GM18505 (cell line): ENCODE data around the gene UBASH3A.

Experiments used
- ATAC-seq: cut with Tn5 transposase; IDR thresholded peaks from one replicate; pipeline ENCODE4 v1.9.1; 2021; ENCODE audit not compliant: unreplicated experiment
- POLR2A ChIP-seq: IDR thresholded peaks from 4 replicates; pipeline ENCODE4 v1.6.1; 2011; ENCODE audit warnings: borderline replicate concordance; ENCODE audit not compliant: insufficient read depth, insufficient read length; ENCODE audit errors: extremely low read depth

The UBASH3A gene

DNA sequence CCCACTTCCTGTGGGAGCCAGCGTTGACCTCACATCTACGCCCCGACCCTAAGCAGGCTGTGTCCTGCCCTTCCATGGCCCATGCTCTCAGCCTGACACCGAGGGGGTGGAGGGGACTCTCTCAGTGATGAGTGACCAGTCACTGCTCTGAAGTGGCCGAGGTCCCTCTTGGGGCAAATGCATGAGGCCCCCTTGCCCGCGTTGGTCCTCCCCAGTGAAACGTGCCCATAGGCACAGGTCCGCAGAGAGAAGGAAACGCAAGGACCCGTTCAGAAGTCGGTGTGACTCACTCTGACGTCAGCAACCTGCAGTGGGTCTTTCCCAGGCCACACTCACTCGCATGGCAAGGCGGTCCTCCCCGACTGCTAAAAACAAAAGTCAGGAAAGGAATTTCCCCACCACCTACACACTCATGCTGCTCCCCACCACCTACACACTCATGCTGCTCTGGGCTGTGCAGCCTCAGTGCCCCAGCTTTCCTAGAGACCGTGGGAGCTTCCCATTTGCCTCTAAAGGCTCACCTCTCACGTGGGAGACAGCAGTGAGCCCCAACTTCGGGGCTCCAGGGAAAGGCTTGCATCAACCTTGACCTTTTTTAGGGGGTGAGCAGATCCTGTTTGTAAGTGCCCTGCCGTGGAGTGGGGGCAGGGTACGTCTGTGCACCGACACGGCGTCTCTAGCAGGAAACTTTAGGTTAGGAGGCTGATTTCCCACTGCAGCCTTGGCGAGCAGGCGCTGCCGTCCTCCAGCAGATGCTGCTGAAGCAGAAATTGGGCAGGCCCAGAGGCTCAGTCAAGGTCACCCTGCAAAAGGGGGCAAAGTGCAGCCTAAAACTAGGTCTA lies 11.4 kb downstream of the UBASH3A start:
- ATAC-seq = peak; percentile 68
- TF ChIP-seq POLR2A = peak; percentile 25

DNA sequence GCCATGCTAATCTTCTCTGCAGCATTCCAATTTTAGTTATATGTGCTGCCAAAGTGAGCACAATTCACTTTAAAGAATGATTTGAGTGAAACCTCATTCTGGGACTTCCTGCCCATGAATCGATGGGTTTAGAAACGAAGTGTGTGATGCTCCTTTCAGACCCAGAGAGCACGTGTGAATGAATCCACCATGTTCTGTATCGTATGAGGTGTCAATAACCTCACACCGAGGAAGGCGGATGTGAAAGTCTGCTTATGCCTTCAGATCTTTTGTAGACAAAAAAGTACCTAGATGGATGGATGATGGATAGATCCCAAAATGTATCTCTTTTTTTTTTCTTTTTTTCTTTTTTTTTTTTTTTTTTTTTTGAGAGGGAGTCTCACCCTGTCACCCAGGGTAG lies 13.8 kb downstream of the UBASH3A start:
- TF ChIP-seq POLR2A = no peak
- no peak for ATAC-seq

DNA sequence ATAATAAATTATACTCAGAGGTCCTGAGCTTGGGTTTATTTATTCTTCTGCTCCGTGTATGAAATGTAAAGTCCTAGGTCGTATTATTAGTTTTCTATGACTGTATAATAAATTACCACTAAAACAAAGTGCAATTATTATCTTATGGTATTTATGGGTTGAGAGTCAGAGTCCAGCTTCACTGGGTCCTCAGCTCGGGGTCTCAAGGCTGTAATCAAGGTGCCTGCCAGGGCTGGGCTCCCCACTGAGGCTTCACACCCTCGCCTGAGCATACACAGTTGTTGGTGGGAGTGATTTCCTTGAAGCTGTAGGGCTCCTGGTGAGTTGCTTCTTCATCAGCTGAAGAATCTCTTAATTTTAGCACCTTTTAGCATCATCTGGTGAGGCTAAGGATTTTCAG lies 15.2 kb downstream of the UBASH3A start:
- ATAC-seq = no peak
- no peak for TF ChIP-seq POLR2A

DNA sequence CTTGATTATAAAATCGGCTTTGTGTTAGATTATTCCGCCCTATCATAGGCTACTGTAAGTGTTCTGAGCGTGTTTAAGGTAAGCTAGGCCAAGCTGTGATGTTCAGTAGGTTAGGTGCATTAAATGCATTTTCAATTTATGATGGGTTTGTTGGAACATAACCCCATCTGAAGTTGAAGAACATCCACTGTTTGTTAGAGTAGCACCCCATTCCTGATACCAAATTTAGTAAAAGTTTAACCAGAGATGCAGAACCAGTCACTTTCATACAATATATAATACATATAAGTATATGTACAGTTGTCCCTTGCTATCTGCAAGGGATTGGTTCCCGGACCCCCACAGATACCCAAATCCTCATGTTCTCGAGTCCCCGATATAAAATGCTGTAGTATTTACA lies 16.1 kb downstream of the UBASH3A start:
- ATAC-seq = no peak

DNA sequence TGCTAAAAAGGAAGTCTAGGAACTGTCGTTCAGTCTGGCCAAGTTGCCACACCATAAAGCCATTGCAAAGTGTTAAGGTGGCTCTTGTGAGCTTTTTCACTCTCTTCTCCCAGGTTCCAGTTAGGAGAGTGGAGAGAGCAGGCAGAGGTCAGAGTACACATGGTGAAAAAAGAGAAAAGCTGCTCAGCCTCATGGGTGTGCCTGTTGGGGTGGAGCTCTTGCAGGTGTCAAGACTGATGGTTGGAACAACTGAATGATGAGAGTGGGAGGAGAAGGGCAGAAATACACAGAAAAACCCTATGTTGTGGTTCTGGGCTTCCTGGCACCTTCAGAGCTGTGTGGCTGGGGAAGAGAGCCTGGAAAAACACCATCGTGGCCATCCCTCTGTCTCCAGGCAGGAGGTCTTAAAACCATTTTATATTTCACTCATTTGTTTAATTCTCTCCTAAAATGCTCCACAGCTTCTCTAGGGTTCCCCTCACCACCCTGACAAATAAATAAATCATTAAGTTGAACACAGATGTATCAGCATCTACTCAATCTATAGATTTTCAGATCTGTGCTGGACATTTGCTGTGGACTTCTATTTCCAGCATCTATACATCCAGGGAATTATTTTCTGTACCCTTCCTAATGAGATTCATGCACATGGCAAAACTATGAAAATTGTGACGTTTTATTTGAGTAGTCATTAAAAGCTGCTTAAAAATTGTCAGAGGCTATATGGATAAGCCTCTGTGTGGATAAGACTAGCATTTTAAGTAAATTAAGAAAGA lies 17.5 kb downstream of the UBASH3A start:
- no peak for ATAC-seq
- no peak for TF ChIP-seq POLR2A

More for the DNA sequence above, 16.1 kb downstream of the UBASH3A start:
- TF ChIP-seq POLR2A = no peak

DNA sequence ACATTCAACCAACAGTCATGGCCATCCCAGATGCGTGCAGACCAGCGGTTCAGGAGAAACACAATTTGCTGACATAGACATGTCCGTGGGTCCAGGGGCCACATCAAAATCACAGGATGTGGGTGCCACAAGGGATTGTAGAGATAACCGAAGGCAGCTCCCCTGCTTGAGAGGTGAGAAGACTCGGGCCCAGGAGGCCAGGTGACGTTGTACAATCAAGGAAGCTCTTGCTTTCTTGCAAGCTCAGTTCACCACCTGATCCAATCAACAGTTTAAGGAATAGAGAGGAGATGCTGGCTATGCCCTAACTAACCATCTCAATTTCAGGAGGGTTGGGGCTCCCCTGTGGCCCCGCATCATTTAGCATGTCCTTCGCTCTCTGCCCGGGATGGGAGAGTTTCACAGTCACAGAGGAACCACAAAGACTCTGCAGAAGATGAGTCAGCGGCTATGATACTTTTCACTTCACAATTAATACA lies 19.5 kb downstream of the UBASH3A start:
- ATAC-seq = peak; percentile 52
- no peak for TF ChIP-seq POLR2A

DNA sequence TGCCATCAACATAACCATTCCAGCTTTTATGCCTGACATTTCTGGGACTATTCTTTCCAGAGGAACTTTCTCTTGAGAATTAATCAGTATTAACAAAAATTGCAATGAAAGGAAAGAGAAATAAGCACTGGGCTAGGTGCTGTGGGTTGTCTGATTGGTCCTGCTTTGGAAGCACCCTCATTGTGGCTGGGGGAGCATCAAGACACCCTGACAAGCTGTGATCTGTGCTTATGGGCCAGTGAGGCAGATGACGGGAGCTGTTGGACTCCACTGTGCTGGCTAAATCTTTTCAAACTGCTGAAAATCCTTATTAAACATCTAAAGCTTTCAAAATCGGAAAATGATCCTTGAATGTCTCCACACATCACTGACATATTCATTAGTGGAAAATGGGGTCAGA lies 20.0 kb downstream of the UBASH3A start:
- ATAC-seq = no peak
- no peak for TF ChIP-seq POLR2A

DNA sequence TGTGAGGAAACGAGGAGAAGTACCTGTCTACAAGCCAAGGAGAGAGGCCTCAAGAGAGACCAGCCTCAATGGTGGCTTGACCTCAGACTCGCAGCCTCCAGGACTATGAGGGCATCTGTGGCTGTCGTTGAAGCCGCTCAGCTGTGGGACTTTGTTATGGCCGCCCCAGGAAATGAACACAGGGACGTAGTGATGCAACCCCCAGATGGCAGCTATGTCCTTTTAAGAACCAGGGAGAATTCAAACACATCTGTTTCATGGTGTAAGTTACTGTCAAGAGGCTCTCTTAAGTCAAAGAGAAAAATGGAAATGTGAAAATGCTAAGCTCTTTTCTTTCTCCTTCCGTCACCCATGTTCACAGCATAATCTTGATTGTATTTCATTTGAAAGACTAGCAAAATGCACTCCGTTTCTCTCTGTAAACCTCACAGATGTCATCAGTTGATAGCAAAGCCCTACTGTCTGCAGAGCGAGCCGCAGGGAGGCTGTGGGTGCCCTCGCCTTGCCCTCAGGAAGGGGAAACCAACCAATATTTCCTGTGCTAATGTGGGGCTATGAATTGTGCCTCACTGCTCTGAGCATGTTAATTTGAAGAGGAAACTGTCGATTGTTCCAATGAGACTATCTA lies 21.3 kb downstream of the UBASH3A start:
- ATAC-seq = peak; percentile 45
- no peak for TF ChIP-seq POLR2A

DNA sequence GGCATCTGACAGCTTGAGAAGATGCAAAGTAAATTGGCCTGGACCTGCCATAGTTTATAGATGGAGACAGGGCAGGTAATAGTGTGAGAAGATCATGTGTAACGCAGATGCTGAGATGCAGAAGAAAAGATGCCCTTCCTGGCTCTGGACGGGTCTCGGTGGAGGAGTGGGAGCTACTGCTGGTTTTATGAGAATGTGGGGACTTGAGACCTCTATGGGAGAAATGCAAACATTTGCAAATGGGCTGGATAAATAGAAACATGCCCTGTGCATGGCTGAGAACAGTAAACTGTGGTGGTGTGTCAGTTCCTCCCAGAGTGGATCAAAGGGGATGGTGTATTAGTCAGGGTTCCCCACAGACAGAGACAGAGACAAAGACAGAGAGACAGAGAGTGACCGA lies 21.9 kb downstream of the UBASH3A start:
- TF ChIP-seq POLR2A = peak; percentile 30
- ATAC-seq = peak; percentile 30

DNA sequence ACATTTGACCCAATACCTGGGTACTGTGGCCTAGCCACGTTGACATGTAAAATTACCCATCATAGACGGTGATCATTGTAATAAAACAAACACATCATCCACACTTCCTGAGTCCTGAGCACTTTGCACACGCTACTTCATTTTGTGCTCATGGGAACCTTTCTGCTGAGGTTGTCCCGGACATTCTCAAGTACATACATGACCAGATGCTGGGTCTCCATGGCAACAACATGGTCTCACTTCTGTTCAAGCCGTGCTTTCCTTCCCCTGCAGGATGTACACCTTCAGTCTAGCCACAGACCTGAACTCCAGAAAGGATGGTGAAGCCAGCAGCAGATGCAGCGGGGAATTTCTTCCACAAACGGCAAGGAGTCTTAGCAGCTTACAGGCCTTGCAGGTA lies 22.7 kb downstream of the UBASH3A start:
- TF ChIP-seq POLR2A = no peak
- no peak for ATAC-seq

DNA sequence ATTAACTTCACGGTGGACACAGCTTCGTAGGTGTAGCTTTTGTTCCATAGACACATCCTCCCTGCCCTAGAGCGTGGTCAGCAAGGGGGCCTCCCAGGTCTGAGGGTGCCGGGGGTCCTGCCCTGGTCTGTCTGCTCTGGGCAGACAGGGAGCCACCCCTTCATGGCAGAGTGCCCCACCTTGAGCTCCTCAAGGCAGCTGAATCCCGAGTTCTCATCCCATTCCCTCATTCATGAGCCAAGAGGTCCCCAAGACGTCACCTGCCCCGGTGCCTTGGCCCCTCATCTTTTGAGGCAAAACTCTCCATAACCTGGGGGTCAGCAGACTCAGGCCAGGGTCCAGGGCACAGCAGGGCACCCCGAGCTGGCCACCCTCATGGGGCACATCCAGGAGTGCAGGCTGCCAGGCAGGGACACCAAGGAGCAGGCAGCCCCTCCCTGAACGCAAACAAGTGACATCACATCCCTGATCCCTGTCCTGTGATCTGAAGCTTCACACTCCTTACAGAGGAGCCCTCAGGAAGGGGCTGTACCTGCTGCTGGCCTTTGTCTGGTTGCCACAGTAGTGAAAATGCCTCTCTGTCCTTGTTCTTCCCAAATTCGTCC lies 23.3 kb downstream of the UBASH3A start:
- no peak for ATAC-seq
- TF ChIP-seq POLR2A = no peak

DNA sequence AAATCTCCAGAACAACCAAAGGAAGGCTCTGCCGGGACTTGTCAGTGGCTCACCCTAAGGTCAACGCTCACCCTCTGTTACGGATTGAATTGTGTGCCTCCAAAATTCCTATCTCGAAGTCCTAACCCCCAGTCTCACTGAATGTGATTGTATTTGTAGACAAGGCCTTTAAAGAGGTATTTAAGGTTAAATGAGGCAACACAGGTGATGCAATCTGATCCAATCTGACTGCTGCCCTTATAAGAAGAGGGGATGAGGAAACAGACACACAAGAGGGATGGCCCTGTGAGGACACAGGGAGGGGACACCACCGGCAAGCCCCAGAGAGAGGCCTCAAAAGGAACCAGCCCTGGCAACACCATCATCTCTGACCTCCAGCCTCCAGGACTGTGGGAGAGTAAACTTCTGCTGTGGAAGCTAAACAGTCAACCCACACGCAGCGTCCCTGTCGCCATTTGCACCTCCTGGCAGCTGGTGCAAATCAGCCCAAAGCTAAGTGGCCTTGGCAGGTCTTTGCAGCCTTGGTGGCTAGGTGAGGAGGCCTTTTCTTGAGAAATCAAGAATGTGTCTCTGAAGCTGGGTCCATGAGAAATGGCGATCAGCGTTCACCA lies 24.2 kb downstream of the UBASH3A start:
- TF ChIP-seq POLR2A = no peak
- ATAC-seq = no peak

DNA sequence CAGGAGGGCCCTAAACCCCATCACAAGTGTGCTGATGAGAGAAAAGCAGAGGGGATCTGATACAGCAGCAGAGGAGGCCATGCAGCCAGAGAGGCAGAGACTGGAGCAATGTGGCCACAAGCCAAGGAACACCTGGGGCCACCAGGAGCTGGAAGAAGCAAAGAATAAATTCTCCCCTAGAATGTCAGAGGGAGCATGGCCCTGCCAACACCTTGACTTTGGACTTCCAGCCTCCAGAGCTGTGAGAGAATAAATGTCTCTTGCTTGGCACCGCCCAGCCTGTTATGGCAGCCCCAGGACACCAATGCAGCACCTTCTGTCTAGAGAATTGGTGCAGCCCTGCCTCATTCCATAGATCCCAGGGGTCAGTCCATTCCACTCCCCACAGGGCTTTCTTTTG lies 25.3 kb downstream of the UBASH3A start:
- TF ChIP-seq POLR2A = no peak
- ATAC-seq = no peak
